ENCODE measurements around the gene PKN1.
A peak's percentile ranks its signal among the peaks of the same experiment; 100 is the strongest.

GRCh38 chr19:14405758-14406644 is 27.1 kb upstream of the PKN1 start:
- TF ChIP-seq, protein P1, sequence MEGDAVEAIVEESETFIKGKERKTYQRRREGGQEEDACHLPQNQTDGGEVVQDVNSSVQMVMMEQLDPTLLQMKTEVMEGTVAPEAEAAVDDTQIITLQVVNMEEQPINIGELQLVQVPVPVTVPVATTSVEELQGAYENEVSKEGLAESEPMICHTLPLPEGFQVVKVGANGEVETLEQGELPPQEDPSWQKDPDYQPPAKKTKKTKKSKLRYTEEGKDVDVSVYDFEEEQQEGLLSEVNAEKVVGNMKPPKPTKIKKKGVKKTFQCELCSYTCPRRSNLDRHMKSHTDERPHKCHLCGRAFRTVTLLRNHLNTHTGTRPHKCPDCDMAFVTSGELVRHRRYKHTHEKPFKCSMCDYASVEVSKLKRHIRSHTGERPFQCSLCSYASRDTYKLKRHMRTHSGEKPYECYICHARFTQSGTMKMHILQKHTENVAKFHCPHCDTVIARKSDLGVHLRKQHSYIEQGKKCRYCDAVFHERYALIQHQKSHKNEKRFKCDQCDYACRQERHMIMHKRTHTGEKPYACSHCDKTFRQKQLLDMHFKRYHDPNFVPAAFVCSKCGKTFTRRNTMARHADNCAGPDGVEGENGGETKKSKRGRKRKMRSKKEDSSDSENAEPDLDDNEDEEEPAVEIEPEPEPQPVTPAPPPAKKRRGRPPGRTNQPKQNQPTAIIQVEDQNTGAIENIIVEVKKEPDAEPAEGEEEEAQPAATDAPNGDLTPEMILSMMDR (conservative IDR thresholded peaks at IDR 0.05): peak; percentile 96
- TF ChIP-seq ZFX (IDR thresholded peaks at IDR 0.05): no peak

Measured in C4-2B (cell line).